HG03354 (cell line): ENCODE results near the gene TNK2.
"Not testable (repeated sequence)": the region's sequence is repeated elsewhere in the genome, so short reads cannot be mapped to it uniquely, and the experiment has no call there.

Experiments
- ATAC-seq: cut with Tn5 transposase; IDR thresholded peaks from one replicate; pipeline ENCODE4 v1.9.1; 2021; ENCODE audit warnings: mild to moderate bottlenecking; ENCODE audit not compliant: unreplicated experiment, poor library complexity, severe bottlenecking

The TNK2 gene

GRCh38 chr3:195921334-195921791 lies 13.0 kb upstream of the TNK2 start:
- ATAC-seq: no peak

- ATAC-seq: no peak
Measured at GRCh38 chr3:195918176-195918575, 9.8 kb upstream of the TNK2 start.

GRCh38 chr3:195916991-195917390 lies 8.6 kb upstream of the TNK2 start:
- no peak for ATAC-seq

GRCh38 chr3:195916291-195916690 lies 7.9 kb upstream of the TNK2 start:
- no peak for ATAC-seq

- ATAC-seq: peak; percentile 93
Measured at GRCh38 chr3:195914648-195915473, 6.5 kb upstream of the TNK2 start.

GRCh38 chr3:195914146-195914545 lies 5.8 kb upstream of the TNK2 start:
- ATAC-seq: not testable (repeated sequence)

GRCh38 chr3:195913382-195913781 lies 5.0 kb upstream of the TNK2 start:
- no peak for ATAC-seq

- ATAC-seq: no peak
Measured at GRCh38 chr3:195911946-195912270, 3.6 kb upstream of the TNK2 start.

- ATAC-seq: no peak
Measured at GRCh38 chr3:195911041-195911945, 2.9 kb upstream of the TNK2 start.

- no peak for ATAC-seq
Measured at GRCh38 chr3:195910499-195910845, 2.1 kb upstream of the TNK2 start.

GRCh38 chr3:195909644-195910498 lies 1.5 kb upstream of the TNK2 start:
- ATAC-seq: peak; percentile 39

GRCh38 chr3:195908694-195909581 lies 587 bp upstream of the TNK2 start:
- ATAC-seq: peak; percentile 22

- ATAC-seq: peak; percentile 36
Measured at GRCh38 chr3:195907684-195907933, 742 bp downstream of the TNK2 start.

- peak; percentile 38 for ATAC-seq
Measured at GRCh38 chr3:195906865-195907683, 1.3 kb downstream of the TNK2 start.

GRCh38 chr3:195905970-195906864 lies 2.1 kb downstream of the TNK2 start:
- ATAC-seq: no peak

GRCh38 chr3:195904368-195904767 lies 4.0 kb downstream of the TNK2 start:
- no peak for ATAC-seq

GRCh38 chr3:195903950-195904290 lies 4.4 kb downstream of the TNK2 start:
- no peak for ATAC-seq

- ATAC-seq: not testable (repeated sequence)
Measured at GRCh38 chr3:195902634-195903033, 5.7 kb downstream of the TNK2 start.
